ENCODE data around the gene CAMTA1. TPM values are rescaled to one million over a fixed set of nuclear protein-coding genes. Genes with fewer than 3 reads are reported as not detected.
A peak's percentile ranks its signal among the peaks of the same experiment; 100 is the strongest.

The CAMTA1 gene
- polyA plus RNA-seq, 12 donors = 24.2 to 51.1 (median 44.7) TPM; not detected in 1

- DNase-seq = no peak
Measured at GRCh38 chr1:7274256-7274655, 489.0 kb downstream of the CAMTA1 start.

DNA sequence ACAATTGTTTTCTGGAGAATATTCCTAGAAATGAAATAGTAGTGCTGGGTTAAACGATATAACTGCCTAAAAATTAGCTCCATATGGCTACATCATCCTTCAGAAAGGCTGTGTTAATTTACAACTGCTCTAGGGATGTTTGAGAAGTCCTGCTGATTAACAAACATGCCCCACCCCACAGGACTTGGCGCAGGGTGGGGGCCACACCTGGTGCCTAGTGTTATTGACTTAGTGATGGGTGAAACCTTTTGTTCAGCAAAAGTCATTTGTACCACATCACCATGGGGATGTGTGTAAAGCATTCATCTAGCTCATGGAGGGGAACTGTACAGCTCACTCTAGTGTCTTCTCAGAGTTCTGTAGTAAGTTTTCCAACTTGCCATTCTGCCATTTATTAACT, 492.8 kb downstream of the CAMTA1 start:
- no peak for DNase-seq

DNA sequence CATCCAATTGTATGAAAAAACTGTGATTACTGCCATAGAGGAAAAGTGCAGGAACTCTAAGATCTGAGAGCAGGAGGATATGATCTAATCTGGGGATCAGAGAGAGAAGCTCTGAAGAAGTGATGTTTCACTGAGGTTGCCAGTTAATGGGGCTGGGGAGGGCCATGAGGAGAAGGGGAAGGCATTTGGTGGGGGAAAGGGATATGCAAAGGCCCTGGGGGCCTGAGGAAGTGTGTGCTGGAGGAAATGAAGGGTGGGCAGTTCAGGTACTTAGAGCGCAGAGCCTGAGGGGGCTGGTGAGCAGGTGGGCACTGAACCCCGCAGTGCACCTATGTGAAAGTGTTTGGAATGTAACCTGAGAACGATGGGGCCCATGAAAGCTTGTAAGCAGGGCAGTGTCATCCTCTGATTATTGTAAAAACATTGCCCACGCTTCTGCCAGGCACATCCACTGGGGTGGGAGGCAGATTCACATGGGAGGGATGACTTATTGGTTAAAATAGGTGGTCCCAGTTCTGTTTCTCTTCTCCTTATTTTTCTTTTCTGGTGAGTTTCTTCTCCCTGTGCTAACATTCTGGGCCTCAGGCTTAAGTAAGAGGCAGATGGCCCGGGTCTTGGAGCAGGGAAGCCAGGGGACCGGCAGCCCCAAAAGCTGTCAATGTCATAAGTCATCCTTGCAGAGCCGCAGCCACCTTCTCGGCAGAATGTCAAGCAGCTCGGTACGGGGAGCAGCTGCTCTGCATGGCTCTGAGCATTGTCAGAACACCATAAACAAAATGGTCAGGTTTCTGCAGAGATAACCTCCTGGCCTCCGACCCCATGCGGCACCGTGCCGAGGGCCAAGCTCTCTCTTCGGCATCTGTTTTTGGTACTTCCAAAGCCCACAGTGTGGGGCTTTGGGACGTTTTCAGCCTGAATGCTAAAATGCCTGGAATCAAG, 493.8 kb downstream of the CAMTA1 start:
- DNase-seq = no peak

DNA sequence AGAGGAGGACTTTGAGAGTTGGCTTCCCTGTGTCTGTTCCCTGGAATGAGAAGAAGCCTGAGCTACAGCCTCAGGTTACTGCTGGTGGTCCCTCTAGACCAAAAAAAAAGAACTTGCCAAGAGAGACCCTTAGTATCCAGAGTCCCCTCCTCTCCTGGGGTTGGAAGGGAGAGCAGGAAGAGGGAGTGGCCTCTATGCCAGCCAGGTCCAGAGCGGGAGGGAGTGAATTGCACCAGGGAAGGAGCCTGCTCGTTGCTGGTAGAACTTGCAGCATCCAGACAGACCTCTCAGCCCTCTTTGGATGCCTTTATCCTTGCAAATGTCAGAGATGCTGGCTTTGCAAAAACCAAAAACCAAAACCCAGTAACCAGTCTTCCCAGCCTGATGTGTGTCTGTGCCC, 494.5 kb downstream of the CAMTA1 start:
- no peak for DNase-seq

- no peak for DNase-seq
Measured at GRCh38 chr1:7280347-7280960, 495.2 kb downstream of the CAMTA1 start.

- no peak for DNase-seq
Measured at GRCh38 chr1:7281821-7282220, 496.6 kb downstream of the CAMTA1 start.

DNA sequence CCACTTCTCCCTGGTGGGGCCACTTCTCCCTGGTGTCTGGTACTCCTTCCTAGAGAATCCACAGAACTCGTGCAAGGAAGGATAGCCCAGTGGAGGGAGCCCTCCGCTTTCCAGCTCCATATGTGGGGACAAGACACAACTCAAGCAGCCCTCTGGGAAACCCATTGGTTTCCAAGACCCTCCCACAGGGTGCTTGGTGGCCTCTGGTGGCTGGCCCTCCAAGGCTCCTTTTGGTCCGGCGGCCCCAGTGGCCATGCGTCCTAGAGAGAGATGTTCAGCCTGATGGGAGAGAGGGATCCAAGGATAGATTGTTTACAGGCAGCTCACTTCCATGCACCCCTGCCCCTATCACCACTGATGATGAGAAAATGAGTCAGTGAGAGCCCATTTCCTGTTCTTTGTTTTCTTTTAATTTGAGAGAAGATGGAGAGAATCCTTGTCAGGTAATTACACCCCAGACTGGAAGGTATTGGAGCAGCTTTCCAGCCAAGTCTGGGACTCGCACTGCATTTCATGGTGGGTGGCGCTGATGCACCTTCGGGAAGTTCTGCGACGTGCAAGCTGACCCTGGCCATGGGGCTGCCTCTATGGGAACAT, 499.7 kb downstream of the CAMTA1 start:
- DNase-seq = no peak

DNA sequence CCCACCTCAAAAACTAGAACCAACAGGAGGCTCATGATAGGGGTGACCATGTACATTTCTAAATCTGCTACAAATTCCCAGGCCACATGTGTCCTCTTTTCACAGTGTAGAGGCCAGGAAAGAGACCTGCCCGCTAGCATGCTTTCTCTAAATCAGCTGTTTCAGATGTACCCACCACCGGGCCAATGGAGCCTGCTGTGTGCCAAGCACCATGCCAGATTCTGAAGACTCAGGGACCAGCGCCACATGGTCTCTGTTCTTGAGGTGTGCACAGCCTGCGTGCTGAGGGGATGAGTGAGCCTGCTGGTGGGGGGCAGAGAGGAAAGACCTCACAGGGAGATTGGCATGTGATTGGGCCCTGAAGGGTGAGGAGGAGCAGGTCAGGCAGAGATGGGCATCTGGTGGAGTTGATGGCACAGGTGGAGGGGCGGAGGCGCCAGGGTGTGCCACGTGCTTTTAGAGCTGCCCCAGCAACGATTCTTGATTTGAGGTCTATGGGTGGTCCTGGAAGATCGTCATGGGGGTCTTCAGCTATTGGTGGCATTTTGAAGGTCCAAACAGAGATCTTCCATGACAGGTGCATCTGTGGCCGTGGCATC, 500.7 kb downstream of the CAMTA1 start:
- DNase-seq = no peak

- no peak for DNase-seq
Measured at GRCh38 chr1:7287013-7287412, 501.8 kb downstream of the CAMTA1 start.

DNA sequence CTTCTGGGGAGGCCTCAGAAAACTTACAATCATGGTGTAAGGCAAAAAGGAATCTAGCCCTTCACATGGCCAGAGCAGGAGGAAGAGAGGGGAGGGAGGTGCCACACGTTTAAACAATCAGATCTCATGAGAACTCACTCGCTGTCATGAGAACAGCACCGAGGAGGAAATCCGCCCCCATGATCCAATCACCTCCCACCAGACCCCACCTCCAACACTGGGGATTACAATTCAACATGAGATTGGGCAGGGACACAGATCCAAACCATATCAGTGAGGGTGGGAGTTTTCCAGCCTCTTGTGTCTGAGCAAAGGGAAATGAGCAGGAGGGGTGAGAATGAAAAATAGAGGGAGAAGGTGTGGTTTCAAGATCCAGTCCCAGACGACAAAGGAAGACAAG, 503.7 kb downstream of the CAMTA1 start:
- DNase-seq = no peak

GRCh38 chr1:7289694-7290093, 504.4 kb downstream of the CAMTA1 start:
- DNase-seq = no peak

GRCh38 chr1:7290971-7291970, 506.0 kb downstream of the CAMTA1 start:
- peak; percentile 62 for DNase-seq

GRCh38 chr1:7292036-7292681, 506.9 kb downstream of the CAMTA1 start:
- DNase-seq = no peak

DNA sequence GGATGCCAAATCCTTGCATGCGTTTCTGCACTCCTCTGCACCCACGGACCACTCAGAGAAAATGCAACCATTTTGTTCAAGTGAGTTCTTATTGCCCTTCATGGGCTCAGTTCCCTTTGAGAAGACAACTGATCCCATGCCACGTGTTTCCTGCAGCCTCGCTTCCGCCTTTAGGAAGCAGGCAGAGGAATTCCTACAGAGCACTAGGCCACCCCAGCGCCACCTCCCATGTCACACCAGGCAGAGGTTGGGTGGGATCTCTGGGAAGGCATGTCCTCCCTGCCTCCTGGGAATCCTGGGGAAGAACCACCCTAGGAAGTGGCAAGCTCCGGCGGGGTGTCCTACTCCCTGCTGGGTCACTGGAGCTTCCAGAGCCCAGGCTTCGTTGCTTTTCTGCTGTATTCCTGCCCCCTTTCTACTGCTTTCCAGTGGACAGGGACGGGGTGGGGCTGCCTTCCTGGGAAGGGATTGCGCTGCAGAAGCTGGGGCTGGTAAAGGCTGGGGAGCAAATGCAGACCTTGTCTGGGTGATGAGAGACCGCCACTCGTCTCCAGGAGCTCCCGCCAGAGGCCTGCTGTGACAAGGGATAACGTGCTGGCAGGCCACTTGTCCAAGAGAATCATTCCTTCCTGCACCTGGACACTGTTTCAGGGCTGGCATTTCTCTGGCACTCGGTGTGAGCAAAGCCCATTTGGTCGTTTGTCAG, 507.6 kb downstream of the CAMTA1 start:
- DNase-seq = no peak

- DNase-seq = no peak
Measured at GRCh38 chr1:7293702-7294629, 508.7 kb downstream of the CAMTA1 start.

DNA sequence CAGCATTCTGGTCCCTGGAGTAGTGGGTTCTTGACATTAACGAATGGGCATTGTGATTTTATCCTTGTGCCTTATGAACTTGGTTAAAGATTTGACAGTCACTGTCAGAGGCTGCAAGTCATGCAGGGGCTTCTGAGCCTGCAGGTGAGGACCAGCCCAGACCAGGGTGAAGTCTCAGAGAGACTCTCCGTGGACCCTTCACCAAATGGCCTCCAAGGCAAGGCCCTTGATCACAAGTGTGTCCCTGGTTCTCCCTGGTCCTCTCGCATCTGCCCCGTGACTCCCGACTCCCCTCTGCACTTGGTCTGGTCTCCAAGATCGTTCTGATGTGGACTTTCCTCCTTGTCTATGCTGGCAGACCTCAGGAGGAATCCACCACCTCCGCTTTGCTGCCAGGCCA, 509.4 kb downstream of the CAMTA1 start:
- no peak for DNase-seq

GRCh38 chr1:7295946-7296345, 510.7 kb downstream of the CAMTA1 start:
- DNase-seq = no peak

- DNase-seq = no peak
Measured at GRCh38 chr1:7296968-7297367, 511.7 kb downstream of the CAMTA1 start.

DNA sequence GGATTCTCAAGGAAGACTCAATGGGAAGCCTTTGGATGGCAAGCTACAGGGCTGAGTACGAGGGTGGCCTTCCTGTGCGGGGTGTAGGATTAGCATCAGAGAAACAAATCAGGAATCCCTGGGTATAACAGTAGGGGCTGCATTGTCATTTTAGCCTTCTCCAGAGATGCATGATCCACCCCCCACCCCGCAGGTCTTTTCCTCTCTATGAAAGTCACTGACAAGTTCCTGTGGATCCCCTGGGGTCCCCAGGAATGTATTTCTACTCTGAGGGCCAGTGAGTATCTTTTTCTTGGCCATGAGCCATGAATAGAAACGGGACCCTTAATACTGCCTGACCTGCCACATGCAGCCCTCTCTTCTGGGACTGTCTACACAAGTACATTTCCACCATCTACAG, 512.9 kb downstream of the CAMTA1 start:
- DNase-seq = no peak

Data from muscle of arm (tissue), 12 donors.